Measurements from ENCODE around the gene ABCE1.
"Not testable (repeated sequence)": the region's sequence is repeated elsewhere in the genome, so short reads cannot be mapped to it uniquely, and the experiment has no call there.

The ABCE1 gene

GRCh38 chr4:145102619-145103018, 4.5 kb downstream of the ABCE1 start:
- DNase-seq (ENCODE audit: low read depth in 2 of 2) = no peak

- no peak for DNase-seq (ENCODE audit: low read depth in 2 of 2)
These were observed 5.4 kb downstream of the ABCE1 start for GRCh38 chr4:145103496-145103895.

DNA sequence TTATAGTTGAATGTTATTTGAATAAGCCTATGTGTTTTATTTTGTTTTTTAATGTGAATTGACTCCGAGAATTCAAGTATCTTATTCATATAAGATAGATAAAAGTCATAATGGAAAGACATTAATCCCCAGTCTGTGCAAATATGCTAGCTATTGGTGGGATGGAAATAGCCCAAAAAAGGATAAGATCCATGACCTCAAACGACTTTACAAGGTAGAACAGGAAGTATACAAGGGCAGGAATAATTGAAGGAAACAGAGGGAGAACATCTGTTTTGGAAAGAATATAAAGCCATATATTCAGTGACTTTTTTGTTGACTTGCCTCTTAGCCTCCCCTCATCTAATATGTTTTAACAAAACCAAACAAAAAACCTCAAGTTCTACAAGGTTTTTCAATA, 9.0 kb downstream of the ABCE1 start:
- DNase-seq (ENCODE audit: low read depth in 2 of 2) = no peak

DNA sequence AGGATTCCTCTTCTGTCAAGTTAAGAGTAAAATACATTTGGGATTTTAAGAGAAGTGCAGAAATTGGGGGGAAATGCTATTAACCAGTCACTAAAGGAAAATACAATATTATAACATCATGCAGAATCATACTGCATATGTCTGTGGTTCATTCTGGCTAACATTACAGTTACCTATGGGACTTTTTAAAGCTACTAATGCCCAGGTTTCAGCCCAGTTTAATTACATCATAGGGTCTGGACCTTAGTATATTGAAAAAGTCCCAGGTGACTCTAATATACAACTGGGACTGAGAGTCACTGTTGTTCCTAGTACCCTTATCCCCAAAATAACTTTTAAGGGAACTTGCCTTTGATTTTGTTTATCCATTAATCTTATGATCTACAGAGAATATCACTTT, 10.0 kb downstream of the ABCE1 start:
- no peak for DNase-seq (ENCODE audit: low read depth in 2 of 2)

- no peak for DNase-seq (ENCODE audit: low read depth in 2 of 2)
These were observed 27.3 kb downstream of the ABCE1 start for GRCh38 chr4:145125396-145125795.

GRCh38 chr4:145130130-145130529, 32.0 kb downstream of the ABCE1 start:
- DNase-seq (ENCODE audit: low read depth in 2 of 2) = no peak

GRCh38 chr4:145130788-145131399, 32.8 kb downstream of the ABCE1 start:
- no peak for DNase-seq (ENCODE audit: low read depth in 2 of 2)

- DNase-seq (ENCODE audit: low read depth in 2 of 2) = no peak
These were observed 33.7 kb downstream of the ABCE1 start for GRCh38 chr4:145131848-145132247.

DNA sequence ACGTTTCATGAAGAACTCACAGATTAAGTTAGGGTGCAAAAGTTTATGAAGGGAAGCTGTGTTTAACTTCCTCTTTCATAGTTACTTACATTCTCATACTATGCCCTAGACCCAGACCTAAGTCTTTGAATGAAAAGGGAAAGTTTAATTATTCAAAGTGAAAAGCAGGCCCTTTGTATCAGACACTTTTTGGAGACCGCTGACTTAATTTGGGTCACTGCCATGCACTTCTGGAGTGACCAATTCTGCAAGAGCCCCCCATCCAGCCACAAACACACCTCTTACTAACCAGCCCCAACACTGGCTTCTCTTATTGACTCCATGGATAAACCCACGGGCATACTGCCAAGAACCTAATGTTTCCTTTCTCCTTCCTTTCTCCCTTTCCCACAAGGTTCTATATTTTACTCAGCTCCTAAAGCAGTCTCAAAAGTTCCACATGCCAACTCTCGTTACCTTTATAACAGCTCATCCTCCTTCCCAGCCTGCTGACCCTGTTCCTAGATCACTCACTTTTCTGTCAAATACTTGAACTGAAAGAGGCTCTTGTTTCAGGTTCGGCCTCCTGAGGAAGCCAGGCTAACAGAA, 34.5 kb downstream of the ABCE1 start:
- DNase-seq (ENCODE audit: low read depth in 2 of 2) = no peak

DNA sequence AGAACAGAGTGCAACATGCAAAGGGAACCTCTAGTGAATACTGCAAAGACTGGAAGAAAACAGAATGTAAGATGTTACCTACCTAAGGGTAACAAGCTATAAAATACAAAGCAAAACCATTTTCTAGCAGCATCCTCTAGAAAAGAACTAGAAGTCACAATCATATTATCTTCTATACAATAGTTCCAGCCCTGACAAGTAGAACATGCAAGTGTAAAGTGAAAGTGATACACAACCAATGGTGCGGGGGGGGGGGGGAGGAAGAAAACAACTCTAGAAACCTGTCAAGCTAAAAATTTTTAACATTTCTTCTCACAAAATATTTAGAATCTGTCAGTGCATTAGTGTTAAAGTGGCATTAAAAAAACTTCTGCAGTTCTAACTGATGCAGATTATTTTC, 38.1 kb downstream of the ABCE1 start:
- DNase-seq (ENCODE audit: low read depth in 2 of 2) = not testable (repeated sequence)

DNA sequence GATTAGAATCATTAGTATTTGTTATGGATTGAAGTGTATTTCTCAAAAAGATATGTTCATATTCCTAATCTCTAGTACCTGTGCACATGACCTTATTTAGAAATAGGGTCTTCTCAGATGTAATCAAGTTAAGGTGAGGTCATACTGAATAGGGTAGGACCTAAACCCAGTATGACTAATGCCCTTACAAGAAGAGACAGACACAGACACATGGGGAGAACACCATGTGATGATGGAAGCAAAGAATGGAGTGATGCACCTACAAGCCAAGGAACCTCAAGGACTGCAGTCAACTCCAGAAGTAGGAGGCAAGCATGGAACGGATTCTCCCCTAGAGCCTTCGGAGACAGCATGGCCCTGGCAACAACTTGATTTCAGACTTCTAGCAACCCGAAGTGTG, 50.9 kb downstream of the ABCE1 start:
- no peak for DNase-seq (ENCODE audit: low read depth in 2 of 2)

- DNase-seq (ENCODE audit: low read depth in 2 of 2) = no peak
These were observed 55.2 kb downstream of the ABCE1 start for GRCh38 chr4:145153181-145153903.

- DNase-seq (ENCODE audit: low read depth in 2 of 2) = no peak
These were observed 55.8 kb downstream of the ABCE1 start for GRCh38 chr4:145153904-145154298.

DNA sequence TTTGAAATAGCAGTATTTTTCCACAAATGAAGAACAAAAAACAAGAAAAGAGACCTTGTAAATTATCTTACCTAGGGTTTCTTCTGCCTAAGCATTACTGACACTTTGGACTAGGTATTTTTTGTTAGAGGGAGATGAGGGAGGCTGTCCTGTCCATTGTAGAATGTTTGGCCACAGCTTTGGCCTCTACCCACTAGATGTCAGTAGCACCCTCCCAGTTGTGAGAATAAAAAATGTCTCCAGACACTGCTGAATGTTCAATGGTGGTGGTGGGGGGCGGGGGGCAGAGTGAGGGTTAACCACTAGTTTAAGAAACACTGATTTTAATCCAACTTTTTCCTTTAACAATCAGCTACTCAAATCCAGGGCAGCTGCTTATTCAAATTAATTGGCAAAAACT, 56.5 kb downstream of the ABCE1 start:
- DNase-seq (ENCODE audit: low read depth in 2 of 2) = no peak

GRCh38 chr4:145155268-145155870, 57.3 kb downstream of the ABCE1 start:
- no peak for DNase-seq (ENCODE audit: low read depth in 2 of 2)

GRCh38 chr4:145156986-145157385, 58.9 kb downstream of the ABCE1 start:
- no peak for DNase-seq (ENCODE audit: low read depth in 2 of 2)

- no peak for DNase-seq (ENCODE audit: low read depth in 2 of 2)
These were observed 63.4 kb downstream of the ABCE1 start for GRCh38 chr4:145161549-145161948.

- DNase-seq (ENCODE audit: low read depth in 2 of 2) = no peak
These were observed 69.8 kb downstream of the ABCE1 start for GRCh38 chr4:145167887-145168286.

GRCh38 chr4:145168581-145169187, 70.6 kb downstream of the ABCE1 start:
- DNase-seq (ENCODE audit: low read depth in 2 of 2) = no peak

DNA sequence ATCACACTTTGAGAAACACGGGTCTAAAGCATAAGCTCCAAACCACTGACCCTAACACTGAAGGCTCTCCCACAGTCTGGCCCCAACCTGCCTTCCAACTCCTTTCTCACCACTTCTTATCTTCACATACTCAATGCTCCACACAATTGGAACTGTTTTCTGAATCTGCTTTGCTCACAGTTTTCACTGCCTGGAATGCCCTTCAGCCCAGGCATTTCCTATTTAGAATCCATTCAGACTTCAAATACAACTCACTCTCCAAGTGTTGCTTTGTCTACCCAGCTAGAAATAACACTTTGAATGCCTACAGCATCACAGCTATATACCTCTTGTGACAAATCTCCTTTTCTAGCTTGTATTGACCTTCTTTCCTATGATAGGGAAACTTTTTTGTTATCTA, 72.1 kb downstream of the ABCE1 start:
- no peak for DNase-seq (ENCODE audit: low read depth in 2 of 2)

DNA sequence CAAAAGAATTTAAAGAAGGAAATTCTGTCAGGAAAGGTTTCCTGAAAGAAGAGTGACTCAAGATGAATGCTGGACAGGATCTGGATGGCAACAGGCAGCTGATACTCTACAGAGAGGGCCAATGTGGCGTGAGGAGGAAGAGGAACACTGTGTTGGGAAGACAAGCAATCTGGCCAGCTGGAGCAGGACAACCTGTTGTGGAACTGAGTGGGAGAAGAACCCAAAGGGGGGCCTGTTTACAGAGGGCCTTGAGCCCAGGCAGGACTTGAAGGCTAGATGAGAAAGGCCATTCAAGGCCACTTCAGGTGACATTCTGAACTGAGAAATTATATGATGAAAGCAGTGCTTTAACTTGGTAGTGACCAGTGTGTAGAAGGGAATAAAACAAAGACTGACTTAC, 73.8 kb downstream of the ABCE1 start:
- DNase-seq (ENCODE audit: low read depth in 2 of 2) = no peak

- no peak for DNase-seq (ENCODE audit: low read depth in 2 of 2)
These were observed 78.7 kb downstream of the ABCE1 start for GRCh38 chr4:145176641-145177432.
